Measurements from ENCODE around the gene ROR2. TPM values are rescaled to one million over a fixed set of nuclear protein-coding genes. Genes with fewer than 3 reads are reported as not detected.
A peak's percentile ranks its signal among the peaks of the same experiment; 100 is the strongest.

ROR2 gene
- total and polyA plus RNA-seq, 2 of the 8 experiments (the other 6 are each of a cell fraction or from before 2014, with no cell fraction given): 2.7 to 4.3 TPM

DNA sequence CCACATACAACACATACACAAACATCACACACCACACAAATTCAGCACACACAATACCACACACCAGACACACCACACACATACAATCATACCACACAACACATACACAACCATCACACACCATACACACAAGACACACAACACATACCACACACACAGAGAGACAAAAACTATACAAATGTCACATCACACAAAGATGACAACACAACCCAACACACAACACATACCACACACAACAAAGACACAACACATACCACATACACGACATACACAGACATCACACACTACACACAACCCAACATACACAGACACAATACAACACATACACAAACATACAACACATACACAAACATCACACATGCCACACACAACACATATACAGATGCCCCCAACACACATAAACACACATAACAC lies 44.8 kb downstream of the ROR2 start:
- Histone ChIP-seq H3K23me2 (ENCODE audit: low read depth, low read length) (peaks cover 11% of the 10 kb centered on the region), H2BK120ac (replicated peaks; ENCODE audit: low read depth, low read length) (no peak overlapping the region), H2AK5ac (ENCODE audit: low read depth, low read length) (peak overlapping the region; percentile 95), H3K4ac (replicated peaks; ENCODE audit: insufficient read length, low read depth, low read length) (peak overlapping the region; percentile 89), H2BK12ac (ENCODE audit: low read depth, low read length) (0 out of 2 replicates have a peak overlapping the region, but pooled peaks have one; percentile 29), H4K8ac (ENCODE audit: extremely low read depth, insufficient read depth, low read length) (no peak overlapping the region), H4K20me1 (replicated peaks in 1 of 2; ENCODE audit: control insufficient read depth in 1 of 2, insufficient read depth in 2 of 2, low read length in 2 of 2) (peaks cover 0 to 10% of the 10 kb centered on the region in 2 experiments), H3K27me3 (replicated peaks in 1 of 4; ENCODE audit: control insufficient read depth in 3 of 4, extremely low read depth in 1 of 4, insufficient read depth in 3 of 4, low read length in 3 of 4) (peaks cover 0 to 8% (median 1%) of the 10 kb centered on the region in 4 experiments; a peak in 3 of 7 replicates), H3K14ac (ENCODE audit: insufficient read length) (peak overlapping the region; percentile 71), H3K23ac (ENCODE audit: insufficient read length) (peak overlapping the region; percentile 97), H2BK20ac (ENCODE audit: low read length) (no peak overlapping the region), H2BK5ac (ENCODE audit: low read depth, low read length) (no peak overlapping the region), H2BK15ac (ENCODE audit: low read length) (peak overlapping the region; percentile 48; the same call in 1 of the 2 replicates), H4K91ac (replicated peaks; ENCODE audit: insufficient read length, low read length) (peak overlapping the region; percentile 65), H4K5ac (ENCODE audit: insufficient read length, low read depth, low read length) (no peak overlapping the region), H3K36me3 (ENCODE audit: control insufficient read depth in 2 of 4, insufficient read depth in 4 of 4, low read length in 3 of 4) (no peaks in the 10 kb centered on the region; a peak in 1 of 8 replicates), H3K4me3 (ENCODE audit: extremely low read depth in 1 of 4, insufficient read depth in 2 of 4, low read depth in 3 of 4, low read length in 4 of 4) (no peak overlapping the region), H3K9ac (replicated peaks in 1 of 4; ENCODE audit: extremely low read depth in 1 of 4, low read depth in 3 of 4, low read length in 3 of 4) (no peak overlapping the region), H3K79me1 (ENCODE audit: low read depth, low read length) (peaks cover 7% of the 10 kb centered on the region), H3K9me3 (ENCODE audit: insufficient read depth in 2 of 2, low read depth in 1 of 2, low read length in 1 of 2) (no peaks in the 10 kb centered on the region), H2AFZ (ENCODE audit: low read length) (no peak overlapping the region), H3K18ac (ENCODE audit: extremely low read depth, low read length) (no peak overlapping the region), H3K27ac (ENCODE audit: low read depth, low read length) (no peak overlapping the region), H3K4me2 (ENCODE audit: insufficient read depth in 1 of 2, low read depth in 2 of 2, low read length in 2 of 2) (no peak overlapping the region), H3K56ac (replicated peaks; ENCODE audit: insufficient read length, low read depth, low read length) (peak overlapping the region; percentile 82), H3K4me1 (replicated peaks in 1 of 4; ENCODE audit: control insufficient read depth in 3 of 4, insufficient read depth in 4 of 4, low read length in 3 of 4) (peaks cover 2 to 10% (median 3%) of the 10 kb centered on the region in 4 experiments; a peak in 6 of 7 replicates), H3K79me2 (ENCODE audit: control insufficient read depth in 1 of 2, insufficient read depth in 2 of 2, low read length in 2 of 2) (peaks cover 0 to 7% of the 10 kb centered on the region in 2 experiments; a peak in 1 of 4 replicates)
- CTCF ChIA-PET (ENCODE audit: partially characterized antibody): no interaction called here
- 89% methylated on average over 1 of the region's 1 CpG; no CpG with 5 or more reads in 1 of the 2 experiments for WGBS, 2 experiments (ENCODE audit: extremely low coverage in 1 of 2, insufficient coverage in 1 of 2, insufficient read length in 1 of 2, insufficient replicate concordance in 2 of 2, low coverage in 1 of 2, low lambda C conversion rate in 2 of 2, missing lambda C conversion rate in 1 of 2)
- POLR2A ChIA-PET (ENCODE audit: partially characterized antibody): no interaction called here
- TF ChIP-seq KDM4A (IDR thresholded peaks at IDR 0.05; ENCODE audit: low read depth, low read length, severe bottlenecking): no peak
- TF ChIP-seq RFX5 (IDR thresholded peaks at IDR 0.05; ENCODE audit: borderline replicate concordance, low read depth, low read length): no peak
- no peak for TF ChIP-seq FOSL1 (IDR thresholded peaks at IDR 0.05; ENCODE audit: insufficient read depth, low read depth, low read length)
- no peak for TF ChIP-seq NRF1 (IDR thresholded peaks at IDR 0.05; ENCODE audit: low read depth, low read length)
- TF ChIP-seq POU5F1 (IDR thresholded peaks at IDR 0.05; ENCODE audit: low read depth, low read length): no peak
- TF ChIP-seq ASH2L (IDR thresholded peaks at IDR 0.05; ENCODE audit: low read length): no peak
- no peak for TF ChIP-seq ATF2 (IDR thresholded peaks at IDR 0.05; ENCODE audit: low read length)
- TF ChIP-seq, protein P1, sequence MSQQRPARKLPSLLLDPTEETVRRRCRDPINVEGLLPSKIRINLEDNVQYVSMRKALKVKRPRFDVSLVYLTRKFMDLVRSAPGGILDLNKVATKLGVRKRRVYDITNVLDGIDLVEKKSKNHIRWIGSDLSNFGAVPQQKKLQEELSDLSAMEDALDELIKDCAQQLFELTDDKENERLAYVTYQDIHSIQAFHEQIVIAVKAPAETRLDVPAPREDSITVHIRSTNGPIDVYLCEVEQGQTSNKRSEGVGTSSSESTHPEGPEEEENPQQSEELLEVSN (IDR thresholded peaks at IDR 0.05): no peak
- TF ChIP-seq CHD1 (IDR thresholded peaks at IDR 0.05; ENCODE audit: low read depth, low read length): no peak
- TF ChIP-seq CEBPB (IDR thresholded peaks at IDR 0.05; ENCODE audit: low read depth, low read length): no peak
- TF ChIP-seq HDAC6 (IDR thresholded peaks at IDR 0.05; ENCODE audit: low read depth, low read length): no peak
- no peak for TF ChIP-seq GABPA (IDR thresholded peaks at IDR 0.05; ENCODE audit: borderline replicate concordance, insufficient read depth, low read length)
- DNase-seq (ENCODE audit: low read depth in 1 of 2, low spot score in 2 of 2) (no peak), FAIRE-seq (peak; percentile 88)

Measured in H1 (cell line).